OCI-M2 (cell line): ENCODE data around the gene PCID2.
"Not testable (repeated sequence)": the region's sequence is repeated elsewhere in the genome, so short reads cannot be mapped to it uniquely, and the experiment has no call there.

ENCODE experiments used
- DNase-seq: peaks from one replicate; lab custom pipeline; 2025; ENCODE audit not compliant: unreplicated experiment; lab: John Stamatoyannopoulos, UW

PCID2 gene

DNA sequence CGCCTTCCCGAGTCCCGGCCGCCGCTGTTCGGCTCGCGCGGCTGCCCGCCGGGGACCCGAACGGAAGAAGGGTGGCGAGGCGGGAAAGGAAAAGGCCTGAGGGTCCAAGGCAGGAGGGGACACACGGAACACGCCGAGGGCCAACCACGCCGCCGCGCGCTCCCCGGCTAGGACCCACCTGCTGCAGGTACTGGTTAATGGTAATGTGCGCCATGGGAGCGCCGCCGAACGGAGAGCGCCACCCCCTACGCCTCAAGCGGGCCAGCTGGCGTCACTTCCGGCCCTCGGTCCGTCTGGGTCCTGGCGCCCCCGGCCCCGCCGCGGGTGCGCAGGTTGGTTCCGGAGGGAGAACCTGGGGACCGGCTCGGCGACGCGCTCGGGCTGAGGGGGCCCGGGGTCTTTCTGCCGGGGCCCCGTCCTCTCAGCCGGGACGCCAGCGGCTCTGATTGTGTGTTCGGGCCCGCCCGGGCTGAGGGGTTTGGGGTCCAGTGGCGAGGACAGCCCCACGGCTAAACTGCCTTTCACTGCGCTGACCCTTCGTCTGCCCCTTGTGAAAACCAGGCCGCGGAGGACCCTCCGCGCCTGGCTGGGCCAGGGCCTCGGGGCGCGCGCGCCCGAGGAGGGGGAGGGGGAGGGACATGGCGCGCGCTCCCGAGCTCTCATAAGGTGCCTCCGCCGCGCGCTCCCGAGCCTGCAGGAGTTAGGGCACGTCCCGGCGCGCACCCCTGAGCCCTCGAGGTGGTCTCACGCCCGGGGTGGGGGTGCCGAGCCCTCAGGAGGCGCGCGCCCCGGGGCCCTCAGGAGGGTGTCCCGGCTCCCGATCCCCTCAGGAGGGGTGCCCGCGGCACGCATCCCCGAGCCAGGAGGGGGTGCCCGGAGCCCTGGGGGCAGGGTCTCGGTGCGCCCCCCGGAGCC lies at the start of gene PCID2:
Gene PCID2 (minus strand): TSS at position 249 of the 915 bp plus-strand sequence. CDS start 35 bp downstream, at position 214.
- DNase-seq = peak; percentile 5

DNA sequence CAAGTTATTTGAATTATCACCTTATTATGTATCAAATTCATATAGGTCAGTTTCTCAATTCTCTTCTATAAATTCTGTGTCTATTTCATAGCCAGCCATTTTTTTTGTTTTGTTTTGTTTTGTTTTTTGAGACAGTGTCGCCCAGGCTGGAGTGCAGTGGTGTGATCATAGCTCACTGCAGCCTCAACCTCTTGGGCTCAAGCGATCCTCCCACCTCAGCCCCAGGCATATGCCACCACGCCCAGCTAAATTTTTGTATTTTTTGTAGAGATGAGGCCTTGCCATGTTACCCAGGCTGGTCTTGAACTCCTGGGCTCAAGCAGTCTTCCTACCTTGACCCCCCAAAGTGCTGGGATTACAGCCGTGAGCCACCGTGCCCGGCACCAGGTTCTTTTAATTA lies 49.4 kb upstream of the PCID2 start:
- DNase-seq = not testable (repeated sequence)

DNA sequence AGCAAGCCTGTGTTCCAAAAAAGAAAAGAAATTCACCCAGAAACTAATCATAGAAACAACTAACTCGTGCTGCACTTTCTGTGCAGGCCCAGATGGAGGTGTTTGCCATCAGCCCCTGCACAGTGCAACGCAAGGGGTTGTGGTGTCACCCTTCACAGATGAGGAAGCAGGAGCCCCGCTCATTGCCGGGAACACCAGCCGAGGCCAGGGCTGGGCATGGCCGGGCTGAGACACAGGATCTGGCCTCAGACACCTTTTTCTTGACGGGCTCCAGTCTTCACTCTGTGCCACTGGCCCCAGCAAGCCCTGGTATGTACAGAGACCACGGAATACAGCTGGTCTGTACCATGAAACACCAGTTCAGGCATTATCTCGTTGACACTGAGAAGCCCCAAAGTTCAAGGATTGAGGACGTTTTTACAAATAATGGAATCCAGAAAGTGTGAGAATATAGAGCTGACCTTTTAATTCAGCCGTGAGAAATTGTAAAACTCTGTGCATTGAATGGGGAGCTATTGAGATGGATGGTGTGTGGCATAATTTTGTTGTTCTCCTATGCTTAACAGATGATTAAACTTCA lies 44.1 kb upstream of the PCID2 start:
- DNase-seq = no peak

DNA sequence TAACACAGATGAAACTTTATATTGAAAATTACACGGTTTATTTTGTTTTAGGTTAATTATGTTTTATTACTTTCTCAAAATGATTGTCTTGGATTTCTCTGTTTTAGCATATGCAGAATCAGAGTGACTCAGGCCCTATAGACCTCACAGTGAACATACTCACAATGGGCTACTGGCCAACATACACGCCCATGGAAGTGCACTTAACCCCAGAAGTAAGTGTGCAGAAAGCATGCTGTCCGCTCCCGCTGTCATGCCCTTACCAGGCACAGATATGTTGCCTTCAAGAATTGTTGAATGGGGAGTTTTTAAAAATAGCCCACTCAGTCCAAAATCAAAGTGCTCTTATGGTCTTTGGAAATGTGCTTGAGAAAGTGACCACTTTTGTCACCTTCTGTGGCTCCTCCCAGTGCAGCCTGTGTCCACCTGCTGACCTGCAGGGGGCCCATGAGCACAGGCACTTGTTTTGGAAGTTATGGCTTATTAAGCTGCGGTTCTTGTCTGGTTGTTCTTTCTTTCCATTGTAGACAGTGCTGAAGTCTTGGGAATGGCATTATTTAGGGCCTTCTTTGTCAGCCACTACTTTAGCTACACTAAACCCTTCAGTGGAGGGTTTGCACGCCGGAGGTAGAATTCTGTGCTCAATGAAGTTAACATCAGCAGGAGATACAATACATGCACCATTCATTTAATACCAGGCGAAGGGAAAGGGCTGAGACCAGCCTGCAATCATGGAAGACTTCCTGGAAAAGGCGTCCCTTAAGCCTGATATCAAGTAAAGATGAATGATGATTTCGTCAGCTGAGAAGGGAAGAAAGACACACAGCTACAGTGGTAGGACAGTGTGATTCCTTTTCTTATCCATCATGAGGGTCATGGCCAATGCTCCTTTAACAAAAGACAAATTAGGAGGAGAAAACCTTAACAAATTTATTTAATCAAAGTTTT lies 37.7 kb upstream of the PCID2 start:
- DNase-seq = no peak

DNA sequence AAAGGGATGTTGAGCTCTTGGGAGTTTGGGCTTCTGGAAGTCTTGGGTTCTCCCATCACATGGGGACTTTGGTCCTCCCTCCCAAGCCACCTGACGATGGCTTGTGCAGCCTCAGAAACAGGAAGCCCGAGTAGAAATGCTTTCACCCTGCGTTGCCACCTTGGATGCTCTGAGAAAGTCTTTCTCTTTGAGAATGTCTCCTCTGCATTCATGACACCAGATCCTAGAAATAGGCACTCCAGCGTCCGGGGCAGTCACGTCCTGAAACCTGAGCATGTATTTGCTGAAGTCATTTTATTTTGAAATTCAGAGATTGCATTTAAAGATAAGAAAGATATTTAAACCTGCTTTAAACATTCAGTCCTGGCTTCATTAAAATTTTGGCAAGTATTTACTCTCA lies 35.4 kb upstream of the PCID2 start:
- DNase-seq = no peak

DNA sequence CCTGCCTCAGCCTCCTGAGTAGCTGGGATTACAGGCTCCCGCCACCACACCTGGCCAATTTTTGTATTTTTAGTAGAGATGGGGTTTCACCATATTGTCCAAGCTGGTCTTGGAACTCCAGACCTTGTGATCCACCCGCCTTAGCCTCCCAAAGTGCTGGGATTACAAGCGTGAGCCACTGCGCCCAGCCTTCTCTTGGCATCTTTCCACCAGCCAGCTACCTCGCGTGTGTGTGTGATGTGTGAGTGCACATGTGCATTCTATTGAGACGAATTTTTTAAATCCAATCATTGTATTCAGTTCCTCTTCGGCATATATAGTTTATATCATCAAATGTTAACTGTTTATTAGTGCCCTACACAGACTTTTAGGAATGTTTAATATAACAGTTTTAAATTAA lies 33.2 kb upstream of the PCID2 start:
- not testable (repeated sequence) for DNase-seq

DNA sequence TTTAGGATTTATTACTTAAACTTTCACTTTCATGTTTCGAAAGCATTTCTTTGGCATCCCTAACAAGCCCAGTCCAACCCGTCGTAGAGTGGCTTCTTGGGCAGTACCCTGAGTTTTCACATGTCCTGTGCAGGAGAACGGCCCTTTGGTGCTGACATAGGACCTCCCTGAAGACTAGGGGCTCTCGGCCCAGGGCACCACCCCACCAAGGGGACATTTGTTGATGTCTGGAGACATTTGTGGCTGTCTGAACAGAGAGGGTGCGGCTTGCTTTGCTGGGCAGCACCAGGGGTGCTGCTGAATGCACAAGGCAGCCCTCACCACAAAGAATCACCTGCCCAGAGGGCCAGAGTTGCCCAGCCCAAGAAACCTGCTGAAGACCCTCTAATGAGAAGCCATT lies 31.5 kb upstream of the PCID2 start:
- DNase-seq = no peak

DNA sequence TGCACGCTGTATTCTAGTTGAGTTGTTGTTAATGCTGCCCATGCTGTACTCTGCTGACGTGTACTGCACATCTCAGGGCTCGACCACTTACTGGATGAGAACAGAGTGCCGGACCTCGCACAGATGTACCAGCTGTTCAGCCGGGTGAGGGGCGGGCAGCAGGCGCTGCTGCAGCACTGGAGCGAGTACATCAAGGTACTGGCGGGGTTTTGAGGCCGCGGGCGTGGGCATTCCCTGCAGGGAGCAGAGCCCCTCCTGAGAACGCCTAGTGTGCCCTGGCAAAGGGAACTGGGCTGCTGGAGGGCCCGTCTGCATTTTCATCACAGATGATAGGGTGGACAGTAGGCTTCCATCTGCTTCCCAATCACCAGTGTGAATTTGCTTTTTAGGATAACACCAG lies 30.9 kb upstream of the PCID2 start:
- DNase-seq = no peak

DNA sequence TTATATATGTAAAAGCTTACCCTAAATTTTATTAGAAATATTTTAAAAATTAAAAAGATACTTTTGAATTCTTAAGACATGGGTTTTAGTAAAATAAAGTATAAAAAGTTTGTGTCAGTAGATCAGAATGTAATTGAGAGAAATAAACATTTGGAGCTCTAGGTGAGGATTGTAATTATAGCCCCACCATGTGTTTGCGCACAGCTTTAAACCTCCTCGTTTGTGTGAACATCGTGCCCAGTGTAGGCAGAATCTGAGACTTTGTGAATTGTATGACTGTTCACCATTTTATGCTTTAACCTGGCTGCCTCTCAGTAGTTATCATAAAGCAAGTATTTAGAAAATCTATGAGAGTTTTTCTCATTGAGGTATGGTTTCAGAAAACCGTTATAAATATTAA lies 30.1 kb upstream of the PCID2 start:
- DNase-seq = no peak

DNA sequence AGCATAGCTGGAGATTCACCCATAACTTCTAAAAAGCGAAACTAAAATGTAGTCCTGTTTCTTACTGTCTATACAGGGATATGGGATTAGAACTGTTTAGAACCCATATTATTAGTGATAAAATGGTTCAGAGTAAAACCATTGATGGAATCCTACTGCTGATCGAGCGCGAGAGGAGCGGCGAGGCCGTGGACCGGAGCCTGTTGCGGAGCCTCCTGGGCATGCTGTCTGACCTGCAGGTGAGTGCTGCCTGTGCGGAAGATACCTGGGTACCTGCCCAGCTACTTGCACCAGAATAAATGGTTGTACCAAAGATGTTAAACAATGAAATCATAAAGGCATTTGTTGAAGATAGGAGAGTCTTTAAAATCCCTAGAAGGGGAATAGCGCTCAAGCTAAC lies 24.6 kb upstream of the PCID2 start:
- no peak for DNase-seq

DNA sequence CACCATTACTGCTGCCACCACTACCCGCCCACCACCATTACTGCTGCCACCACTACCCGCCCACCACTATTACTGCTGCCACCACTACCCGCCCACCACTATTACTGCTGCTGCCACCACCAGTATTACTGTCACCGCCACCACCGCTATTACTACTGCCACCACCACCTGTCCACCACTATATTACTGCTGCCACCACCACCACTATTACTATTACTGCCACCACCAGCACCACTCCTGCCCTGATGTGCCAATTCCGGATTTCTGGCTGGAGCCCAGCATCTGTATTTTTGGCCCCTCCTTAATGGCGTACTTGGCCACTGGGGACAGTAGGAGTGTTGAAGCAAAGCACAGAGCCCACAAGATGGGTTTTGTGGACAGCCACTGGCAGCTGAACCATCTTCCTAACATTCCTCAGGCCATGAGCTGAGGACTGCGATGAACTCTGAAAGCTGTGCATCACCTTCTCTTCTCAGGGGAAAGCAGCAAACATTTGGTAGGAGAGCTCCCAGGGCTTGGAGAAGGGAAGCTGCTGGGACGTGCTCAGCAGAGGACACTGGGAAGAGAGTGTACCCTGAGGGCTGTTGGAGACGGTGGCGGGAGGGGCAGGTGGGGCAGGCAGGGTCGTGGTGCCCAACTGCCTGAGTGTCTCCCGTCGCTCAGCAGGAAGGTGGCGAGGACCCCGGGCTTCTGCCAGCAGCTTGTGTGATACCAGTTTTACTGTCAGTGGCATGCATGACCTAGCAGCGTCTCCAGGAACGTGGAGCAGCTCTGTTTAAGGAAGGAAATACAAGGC lies 23.9 kb upstream of the PCID2 start:
- DNase-seq = no peak

DNA sequence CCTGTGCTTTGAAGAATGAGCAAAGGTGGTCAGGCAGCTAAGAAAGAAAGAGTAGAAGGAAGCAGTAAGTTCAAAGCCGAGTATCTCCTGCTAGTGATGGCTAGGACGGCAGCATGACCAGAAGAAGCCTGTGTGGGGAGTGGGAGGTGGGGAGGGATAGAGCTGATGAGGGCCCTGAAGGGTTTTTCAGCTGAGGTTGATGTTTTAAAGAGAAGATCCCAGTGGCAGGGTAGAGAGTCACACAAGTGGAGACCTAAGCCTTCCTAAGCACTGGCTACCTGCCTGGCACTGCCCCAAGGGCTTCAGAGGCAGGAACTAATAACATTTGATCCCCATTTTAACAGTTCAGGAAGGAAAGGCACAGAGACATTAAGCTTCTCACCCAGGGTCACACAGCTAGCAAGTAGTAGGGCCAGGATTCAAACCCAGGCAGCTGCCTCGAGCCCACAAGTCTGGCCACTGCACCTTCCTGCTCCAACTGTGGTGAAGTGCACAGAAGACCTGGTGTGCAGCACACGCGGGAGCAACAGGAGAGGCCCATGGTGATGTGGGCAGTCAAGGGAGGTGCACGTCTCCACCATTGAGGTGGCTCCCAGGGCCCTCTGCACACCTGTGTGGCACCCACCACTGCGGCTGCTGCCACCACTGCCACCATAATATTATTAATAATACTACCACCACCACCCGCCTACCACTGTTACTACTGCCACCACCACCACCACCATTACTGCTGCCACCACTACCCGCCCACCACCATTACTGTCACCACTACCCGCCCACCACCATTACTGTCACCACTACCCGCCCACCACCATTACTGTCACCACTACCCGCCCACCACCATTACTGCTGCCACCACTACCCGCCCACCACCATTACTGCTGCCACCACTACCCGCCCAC lies 23.1 kb upstream of the PCID2 start:
- DNase-seq = no peak

DNA sequence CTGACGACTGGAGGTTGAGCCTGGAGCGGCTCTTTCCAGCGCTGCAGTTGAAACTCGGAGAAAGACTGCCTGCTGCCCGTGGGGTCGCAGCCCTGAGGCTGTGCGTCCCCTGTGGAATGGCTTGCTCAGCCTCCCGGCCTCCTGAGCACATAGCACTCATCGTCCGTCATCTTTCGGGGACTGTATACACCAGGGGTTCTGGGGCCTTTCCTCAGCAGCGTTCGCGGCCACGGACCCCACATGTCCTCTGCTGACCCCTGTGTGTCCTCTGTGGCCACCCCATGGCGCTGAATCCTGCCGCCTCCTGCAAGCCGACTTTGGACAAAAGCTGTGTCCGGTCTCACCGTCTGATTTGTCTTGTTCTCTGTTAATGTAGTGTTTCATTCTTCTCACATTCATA lies 21.3 kb upstream of the PCID2 start:
- DNase-seq = no peak

DNA sequence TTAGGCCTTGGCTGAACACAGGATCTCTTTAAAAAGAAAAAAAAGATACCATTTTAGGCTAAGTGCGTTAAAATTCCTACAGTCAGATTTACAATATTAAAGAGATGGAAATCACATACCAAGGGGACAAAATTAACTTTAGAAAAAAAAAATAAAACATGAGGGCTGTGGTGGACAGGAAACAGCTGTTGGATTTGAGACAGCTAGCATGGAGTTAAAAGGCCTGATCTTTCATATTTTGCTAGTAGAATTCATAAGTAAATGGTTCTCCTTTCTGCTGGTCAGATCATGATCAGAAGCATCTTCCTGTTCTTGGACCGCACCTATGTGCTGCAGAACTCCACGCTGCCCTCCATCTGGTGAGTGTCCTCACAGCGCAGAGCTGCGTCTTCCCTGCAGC lies 20.7 kb upstream of the PCID2 start:
- DNase-seq = no peak

DNA sequence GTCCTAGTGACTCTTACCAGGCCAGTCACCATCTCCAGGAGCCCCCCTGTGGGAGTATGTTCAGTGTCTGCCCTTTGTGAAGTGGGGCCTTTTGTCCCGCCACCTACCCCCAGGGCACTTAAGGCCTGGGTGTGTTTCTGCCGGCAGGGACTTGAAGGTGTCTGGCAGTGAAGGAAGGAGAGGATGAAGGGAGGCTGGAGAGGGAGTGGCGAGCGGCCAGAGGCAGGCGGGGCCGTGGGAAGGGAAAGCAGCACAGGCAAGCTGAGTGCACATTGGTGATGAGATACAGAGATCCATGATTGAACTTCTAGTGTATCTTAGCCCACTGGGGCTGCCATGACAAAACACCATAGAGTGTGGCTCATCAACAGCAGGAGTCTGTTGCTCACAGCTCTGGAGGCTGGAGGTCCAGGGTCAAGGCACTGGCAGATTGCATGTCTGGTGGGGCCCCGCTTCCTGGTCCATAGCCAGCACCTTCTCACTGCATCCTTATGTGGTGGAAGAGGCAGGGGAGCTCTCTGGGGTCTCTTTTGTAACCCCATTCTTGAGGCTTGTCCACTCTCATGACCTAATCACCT lies 18.5 kb upstream of the PCID2 start:
- no peak for DNase-seq

DNA sequence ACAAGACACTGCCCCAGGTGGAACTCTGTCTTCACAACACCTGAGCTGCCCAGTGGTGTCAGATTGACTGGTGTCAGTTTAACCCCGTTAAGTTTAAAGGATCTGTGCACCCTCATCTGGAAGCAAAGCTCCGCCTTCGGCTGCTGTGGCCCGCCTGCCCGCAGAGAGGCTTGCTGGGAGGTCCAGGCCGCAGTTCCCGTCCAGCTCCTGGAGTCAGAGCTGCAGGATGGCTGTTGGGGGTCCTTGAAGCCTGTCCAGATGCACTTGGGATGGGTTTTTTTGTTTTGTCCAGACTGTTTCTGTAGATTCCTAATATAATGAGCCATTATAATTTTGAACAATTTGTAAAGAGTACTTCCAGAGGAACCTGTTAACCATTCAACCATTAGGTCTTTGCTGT lies 17.0 kb upstream of the PCID2 start:
- no peak for DNase-seq

DNA sequence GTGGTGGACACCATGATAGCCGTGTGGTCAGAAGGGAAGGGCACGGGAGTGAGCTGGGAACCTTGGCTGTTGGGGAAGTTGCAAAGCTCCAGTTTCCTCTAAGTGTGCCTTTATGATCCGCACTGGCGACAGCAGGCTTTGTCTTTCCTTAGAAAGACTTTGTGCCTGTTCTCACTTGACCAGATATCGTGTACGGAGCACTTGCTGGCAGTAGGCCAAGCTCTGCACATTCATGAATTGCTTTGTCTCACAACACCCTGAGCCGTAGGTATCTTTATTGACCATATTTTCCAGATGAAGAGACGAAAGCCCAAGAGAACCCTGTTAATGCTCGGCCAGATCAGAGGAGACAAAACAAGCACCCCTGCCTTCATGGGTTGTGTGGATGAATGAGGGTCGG lies 16.0 kb upstream of the PCID2 start:
- DNase-seq = no peak

DNA sequence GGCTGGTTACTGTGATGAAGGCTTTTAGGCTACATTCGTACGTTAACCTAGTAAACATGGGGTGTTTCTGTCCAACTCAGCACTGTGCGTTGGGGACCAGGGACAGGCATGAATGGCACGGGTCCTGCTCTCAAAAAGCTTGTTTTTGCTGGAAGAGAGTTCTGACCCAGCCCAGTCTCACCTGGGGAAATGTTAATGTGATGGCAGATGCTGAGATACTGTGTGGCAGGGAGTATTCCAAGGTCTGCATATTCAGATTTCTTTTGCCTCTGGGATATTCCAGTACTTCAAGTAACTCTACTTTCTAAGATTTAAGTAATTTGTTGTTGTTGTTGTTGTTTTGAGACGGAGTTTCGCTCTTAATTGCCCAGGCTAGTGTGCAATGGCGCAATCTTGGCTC lies 14.6 kb upstream of the PCID2 start:
- no peak for DNase-seq

DNA sequence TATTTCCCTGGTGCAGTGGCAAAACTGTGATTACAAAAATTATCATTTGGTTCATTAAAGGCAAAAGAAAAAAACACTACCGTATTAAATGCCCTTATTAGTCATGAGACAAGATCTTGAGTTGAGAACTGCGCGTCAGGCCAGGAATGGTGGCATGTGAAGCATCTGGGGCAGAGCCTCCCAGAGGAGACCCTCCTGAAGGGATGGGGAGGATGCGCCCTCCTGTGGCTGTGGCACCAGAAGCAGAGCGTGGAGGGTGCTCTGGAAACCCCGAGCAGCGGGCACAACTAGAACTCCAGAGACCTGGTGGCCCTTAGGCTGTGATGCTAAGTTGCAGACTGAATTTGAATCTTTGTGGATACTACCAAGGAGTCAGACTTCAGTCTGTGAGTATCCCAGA lies 12.4 kb upstream of the PCID2 start:
- no peak for DNase-seq
